ENCODE results near the gene LINGO3.

The LINGO3 gene

DNA sequence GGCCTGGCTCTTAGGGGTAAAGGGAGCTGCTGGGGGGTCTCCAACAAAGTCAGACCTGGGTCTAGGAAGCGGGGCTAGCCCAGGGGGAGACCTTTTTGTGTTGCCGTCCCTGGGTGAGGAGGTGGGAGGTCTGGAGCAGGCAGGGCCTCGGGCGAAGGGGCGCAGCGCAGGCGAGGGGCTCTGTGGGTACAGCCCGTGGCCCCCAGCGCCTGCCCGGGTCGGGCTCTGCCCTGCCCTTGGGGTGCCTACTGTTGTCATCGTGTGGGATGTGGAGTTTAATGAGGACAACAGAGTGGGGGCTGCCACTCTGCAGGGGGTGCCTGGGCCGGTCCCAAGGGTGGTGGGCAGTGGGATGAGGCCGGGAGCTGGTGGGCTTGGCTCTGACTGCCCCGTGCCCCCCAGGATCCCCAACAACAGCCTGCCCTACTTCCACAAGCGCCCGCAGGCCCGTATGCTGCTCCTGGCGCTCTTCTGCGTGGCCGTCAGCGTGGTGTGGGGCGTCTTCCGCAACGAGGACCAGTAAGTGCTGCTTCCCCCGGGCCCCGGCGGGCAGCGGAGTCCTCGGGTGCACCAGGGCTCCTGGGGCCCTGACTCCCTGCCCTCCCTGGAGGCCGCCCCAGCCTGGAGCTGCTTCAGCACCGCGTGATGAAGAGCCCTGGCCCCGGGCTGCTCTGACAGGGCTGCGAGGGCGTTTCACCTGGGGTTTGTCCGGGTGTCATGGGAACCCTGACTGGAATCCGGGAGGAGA, 32.7 kb upstream of the LINGO3 start:
- DNase-seq (ENCODE audit: low read depth, low spot score), result no peak

DNA sequence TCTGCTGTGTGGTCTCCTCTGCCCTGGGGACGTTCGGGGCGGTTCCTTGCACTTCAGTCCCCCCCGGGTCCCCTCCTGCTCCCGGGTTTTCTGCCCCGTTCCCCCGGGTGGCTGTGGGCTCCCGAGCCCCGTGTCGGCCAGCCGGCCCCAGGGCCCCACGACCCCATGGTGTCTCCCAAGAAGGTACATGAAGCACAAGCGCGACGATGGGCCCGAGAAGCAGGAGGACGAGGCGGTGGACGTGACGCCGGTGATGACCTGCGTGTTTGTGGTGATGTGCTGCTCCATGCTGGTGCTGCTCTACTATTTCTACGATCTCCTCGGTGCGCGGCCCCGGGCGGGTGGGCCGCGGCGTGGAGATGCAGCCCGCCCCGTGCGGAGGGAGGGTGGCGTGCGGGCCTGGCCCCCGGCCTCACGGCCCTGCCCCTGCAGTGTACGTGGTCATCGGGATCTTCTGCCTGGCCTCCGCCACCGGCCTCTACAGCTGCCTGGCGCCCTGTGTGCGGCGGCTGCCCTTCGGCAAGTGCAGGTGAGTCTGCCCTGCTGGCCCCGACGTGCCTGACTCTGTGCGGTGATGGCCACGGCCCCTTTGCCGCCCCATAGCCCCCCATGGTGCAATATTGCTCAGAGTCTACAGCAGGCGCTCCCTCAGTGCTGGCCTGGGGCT, 31.8 kb upstream of the LINGO3 start:
- DNase-seq (ENCODE audit: low read depth, low spot score), result no peak

DNA sequence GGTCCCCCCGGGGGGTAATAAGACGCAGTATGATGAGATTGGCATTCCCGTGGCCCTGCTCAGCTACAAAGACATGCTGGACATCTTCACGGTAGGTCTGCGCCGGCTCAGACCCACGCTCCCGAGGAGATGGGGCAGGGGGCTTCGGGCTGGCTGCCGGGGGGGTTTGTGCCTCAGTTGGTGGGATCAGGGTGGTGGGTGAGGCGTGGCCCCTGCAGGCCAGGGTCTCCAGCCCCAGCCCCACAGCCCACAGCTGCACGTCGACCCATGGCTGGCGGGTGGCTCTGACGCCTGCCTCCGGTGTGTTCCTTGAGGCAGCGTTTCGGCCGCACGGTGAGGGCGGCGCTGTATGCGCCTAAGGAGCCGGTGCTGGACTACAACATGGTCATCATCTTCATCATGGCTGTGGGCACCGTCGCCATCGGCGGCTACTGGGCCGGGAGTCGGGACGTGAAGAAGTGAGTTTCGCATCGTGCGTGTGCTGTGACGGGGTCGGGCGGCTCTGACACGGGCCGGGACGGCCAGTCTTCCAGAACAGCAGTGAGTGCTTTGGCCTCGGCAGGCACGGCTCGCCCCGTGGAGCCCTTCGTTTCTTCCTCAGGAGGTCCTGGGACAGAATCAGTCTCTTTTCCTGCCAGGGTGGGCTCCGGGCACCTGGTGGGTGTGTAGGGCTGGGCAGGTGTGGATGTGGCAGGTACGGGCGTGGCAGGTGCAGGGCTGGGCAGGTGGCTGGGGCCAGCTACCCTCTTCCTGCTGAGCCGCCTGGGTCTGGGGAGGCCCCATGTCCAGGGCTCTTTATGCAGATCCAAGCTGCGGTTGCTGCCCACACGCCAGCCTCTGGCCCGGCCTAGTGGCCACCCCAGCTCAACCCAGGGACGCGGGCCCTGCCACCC, 31.0 kb upstream of the LINGO3 start:
- no peak for DNase-seq (ENCODE audit: low read depth, low spot score)

DNA sequence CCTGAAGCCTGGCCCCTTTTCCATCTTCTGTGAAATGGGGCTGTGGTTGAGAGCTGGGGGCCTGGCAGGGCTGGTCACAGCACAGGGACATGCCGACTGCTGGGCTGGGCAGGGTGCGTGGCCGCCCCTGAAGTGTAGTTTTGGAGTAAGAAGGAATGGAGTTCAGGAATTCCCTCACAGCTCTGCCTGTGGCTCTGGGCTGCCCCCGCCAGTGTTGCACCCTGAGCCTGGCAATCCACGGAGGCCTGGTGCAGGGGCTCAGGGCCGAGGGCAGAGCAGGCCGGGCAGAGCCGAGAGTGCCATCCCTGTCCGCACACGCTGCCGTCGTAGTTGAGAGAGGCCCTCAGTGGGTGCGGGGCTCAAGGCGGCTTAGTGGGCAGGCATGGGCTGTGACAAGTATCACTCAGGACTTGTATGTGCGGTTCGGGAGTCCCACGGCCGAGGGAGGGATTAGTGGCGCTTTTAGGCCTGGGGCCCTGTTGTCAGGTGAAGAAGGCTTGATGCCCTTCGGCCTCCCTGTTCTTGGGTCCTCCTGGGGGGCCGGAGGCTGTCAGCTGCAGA, 30.2 kb upstream of the LINGO3 start:
- no peak for DNase-seq (ENCODE audit: low read depth, low spot score)

DNA sequence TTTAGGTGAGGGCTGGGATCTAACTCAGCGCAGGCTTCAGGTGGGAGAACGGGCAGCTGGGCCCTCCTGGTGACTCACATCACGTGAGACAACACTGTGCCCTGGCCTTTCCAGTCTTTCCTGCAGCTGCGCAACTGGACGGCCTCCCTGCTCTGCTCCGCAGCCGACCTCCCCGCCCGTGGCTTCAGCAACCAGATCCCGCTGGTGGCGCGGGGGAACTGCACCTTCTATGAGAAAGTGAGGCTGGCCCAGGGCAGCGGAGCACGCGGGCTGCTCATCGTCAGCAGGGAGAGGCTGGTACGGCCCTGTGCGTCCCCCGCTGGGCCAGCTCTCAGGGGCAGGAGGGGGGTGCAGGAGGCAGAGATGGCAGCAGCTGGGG, 29.4 kb upstream of the LINGO3 start:
- peak; percentile 89 for DNase-seq (ENCODE audit: low read depth, low spot score)

DNA sequence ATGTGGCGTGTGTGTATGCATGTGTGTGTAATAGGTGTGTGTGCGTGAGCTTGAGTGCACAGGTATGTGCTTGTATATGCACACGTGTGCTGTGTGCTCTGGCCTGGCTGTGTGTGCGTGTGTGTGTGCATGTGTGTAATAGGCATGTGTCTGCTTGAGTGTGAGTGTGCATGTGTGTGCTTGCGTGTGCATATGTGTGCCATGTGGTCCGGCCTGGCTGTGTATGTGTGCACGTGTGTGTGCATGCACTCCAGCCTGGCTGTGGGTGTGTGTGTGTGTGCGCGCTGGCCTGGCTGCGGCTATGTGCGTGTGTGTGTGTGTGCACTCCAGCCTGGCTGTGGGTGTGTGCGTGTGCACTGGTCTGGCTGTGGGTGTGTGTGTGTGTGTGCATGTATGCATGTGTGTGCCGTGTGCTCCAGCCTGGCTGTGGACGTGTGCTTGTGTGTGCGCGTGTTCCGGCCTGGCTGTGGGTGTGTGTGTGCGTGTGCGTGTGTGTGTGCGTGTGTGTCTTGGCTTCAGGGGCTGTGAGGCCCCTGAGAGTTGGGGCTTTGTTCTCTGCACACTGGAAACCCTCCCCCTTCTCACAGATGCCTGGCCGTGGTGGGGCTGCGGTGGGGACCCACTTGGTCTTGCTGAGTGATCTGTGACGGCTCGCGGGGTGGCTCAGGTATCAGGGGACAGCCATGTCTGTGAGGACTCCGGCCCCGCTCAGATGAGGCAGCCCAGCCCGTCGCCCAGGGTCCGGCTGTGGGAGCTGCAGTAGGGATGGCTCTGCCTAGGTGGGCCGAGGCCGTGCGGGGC, 28.8 kb upstream of the LINGO3 start:
- no peak for DNase-seq (ENCODE audit: low read depth, low spot score)

DNA sequence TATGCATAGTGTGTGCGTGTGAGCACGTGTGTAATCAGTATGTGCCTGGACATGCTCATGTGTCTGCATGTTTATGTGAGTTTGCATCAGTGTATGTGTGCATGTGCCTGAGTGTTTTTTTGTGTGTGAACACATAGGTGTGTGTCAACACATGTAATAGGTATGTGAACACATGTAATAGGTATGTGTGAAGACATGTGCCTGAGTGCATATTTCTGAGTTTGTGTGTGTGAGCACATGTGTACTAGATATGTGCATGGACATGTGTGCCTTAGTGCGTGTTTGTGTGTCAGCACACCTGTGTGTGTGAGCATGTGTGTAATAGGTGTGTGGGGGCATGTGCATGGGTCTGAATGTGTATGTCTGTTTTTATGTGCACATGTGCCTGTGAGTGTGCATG, 27.9 kb upstream of the LINGO3 start:
- no peak for DNase-seq (ENCODE audit: low read depth, low spot score)

DNA sequence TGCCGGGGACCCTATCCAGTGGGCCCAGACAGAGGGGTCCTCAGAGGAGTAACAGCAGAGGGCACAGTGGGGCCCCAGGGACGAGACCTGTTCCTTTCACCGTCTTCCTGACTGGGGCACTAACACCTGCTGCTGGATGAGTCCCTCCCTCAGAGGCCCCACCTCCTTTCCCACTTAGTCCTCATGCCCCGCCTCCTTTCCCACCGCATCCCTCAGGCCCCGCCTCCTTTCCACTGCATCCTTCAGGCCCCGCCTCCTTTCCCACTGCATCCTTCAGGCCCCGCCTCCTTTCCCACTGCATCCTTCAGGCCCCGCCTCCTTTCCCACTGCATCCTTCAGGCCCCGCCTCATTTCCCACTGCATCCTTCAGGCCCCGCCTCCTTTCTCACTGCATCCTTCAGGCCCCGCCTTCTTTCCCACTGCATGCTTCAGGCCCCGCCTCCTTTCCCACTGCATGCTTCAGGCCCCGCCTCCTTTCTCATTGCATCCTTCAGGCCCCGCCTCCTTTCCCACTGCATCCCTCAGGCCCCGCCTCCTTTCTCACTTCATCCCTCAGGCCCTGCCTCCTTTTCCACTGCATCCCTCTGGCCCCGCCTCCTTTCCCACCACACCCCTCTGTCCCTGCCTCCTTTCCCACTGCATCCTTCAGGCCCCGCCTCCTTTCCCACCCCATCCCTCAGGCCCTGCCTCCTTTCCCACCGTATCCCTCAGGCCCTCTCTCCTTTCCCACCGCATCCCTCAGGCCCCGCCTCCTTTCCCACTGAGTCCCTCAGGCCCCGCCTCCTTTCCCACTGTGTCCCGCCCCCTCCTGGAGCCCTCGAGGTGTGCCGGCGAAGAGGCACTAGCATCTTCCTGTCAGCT, 27.3 kb upstream of the LINGO3 start:
- no peak for DNase-seq (ENCODE audit: low read depth, low spot score)

DNA sequence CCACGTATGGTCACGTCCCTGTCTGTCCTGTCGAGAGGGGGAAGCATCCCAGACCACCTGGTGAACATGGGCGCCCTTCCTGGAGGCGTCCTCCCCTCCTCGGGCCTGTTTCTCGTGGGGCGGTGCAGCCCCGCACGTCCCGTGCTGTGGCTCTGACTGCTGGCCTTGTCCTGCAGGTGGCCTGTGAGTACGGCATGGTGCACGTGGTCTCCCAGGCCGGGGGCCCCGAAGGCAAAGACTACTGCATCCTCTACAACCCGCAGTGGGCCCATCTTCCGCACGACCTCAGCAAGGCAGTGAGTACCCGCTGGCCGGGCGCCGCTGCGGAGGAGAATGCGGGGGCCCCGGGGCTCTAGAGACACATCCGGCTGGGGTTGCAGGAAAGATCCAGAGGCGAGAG, 26.5 kb upstream of the LINGO3 start:
- no peak for DNase-seq (ENCODE audit: low read depth, low spot score)

DNA sequence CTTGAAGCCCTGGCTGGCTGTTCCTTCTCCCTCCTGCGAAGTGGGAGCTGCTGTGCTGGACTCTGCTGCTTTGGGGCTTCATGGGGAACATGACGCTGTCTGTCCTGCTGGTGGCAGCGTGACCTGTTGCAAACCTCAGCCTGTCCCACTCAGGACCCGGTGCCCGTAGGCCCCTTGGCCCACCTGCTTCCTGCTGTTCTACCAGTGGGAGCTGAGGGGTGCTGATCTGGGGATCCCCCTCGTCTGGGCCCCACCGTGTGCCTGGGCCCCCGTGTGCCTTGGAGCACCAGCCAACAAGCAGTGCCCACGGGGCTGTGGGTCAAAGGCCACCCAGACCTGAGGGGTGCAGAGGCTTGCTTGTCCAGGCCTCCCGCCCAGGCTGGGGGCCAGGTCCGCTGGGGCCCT, 25.9 kb upstream of the LINGO3 start:
- DNase-seq (ENCODE audit: low read depth, low spot score), result no peak

DNA sequence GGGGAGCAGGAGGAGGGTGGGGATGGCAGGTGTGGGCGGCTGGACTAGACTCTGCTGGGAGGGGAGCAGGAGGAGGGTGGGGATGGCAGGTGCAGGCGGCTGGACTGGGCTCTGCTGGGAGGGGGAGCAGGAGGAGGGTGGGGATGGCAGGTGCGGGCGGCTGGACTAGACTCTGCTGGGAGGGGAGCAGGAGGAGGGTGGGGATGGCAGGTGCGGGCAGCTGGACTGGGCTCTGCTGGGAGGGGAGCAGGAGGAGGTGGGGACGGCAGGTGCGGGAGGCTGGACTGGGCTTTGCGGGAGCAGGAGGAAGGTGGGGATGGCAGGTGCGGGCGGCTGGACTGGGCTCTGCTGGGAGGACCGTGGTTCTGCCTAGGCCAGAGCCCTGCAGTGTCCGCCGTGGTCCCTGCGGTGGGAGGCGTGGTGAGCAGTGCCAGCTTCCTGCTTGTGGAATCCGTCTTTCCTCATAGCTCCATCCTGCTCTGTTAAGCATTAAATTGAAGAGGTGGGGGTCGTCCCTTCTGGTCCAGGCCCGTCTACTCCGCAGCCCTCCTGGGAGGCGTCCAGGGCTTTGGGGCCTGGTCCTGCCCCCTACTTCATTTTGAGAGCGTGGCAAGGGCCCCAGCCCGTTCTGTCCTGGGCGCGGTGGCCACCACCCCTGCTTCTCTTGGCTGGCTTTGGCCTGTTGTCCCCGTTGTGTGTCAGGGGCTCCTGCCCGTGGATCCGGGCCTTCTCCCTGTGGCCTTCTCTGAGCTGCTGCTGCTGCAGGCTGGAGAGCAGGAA, 25.3 kb upstream of the LINGO3 start:
- DNase-seq (ENCODE audit: low read depth, low spot score), result no peak

DNA sequence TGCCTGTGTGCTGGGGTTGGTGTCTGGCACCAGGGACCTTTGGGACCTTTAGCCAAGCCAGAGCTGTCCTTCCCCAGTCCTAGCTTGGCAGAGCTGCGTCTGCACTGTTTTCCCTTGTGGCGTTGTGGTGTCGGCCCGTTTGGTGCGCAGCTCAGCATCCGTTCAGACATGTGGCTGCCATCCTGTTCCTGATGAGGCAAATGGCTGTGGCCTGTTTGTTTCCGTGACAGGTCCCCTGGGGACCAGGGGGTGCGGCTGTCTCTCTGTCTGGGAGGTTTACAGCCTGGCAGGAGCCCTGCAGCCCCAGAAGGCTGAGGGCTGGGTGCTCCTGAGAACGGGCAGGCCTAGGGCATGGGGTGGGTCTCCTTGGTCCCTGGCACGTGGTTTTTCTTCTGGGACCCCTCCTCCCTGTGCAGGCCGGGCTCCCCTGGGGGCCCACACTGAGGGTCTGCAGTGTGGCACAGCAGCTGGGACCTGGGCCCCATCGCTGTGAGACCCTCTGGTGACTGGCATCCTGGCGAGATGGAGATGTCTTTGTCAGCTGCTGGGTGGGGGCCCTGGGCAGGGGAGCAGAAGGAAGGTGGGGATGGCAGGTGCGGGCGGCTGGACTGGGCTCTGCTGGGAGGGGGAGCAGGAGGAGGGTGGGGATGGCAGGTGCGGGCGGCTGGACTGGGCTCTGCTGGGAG, 24.5 kb upstream of the LINGO3 start:
- no peak for DNase-seq (ENCODE audit: low read depth, low spot score)

DNA sequence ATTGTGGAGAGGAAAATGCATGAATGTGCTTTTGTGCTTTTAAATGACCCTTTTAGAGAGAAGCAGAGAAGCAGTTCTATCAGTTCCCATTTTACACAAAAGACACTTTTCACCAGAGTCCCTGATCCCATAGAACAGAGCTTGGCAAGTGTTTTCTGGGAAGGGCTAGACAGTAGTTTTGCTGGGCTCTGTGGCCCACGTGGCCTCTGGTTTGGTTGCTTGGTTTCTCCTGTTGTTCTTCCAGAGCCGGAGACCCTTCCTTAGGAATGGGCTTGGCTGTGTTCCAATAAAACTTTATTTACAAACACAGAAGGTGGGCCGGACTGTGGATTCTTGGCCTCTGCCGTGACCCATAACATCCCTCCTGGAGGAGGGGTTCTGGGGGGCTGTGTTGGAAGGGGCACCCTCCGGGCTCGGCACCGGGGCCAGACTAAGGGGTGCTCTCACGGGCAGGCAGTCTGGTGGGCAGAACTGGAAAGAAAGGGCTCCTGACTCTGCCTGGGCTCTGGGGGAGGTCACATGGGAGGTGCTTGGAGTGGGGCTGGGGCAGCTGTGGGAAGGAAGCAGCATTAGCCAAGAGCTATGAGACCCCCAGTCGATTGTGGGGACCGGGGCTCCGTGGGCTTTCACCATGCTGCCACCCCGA, 23.8 kb upstream of the LINGO3 start:
- DNase-seq (ENCODE audit: low read depth, low spot score), result no peak

DNA sequence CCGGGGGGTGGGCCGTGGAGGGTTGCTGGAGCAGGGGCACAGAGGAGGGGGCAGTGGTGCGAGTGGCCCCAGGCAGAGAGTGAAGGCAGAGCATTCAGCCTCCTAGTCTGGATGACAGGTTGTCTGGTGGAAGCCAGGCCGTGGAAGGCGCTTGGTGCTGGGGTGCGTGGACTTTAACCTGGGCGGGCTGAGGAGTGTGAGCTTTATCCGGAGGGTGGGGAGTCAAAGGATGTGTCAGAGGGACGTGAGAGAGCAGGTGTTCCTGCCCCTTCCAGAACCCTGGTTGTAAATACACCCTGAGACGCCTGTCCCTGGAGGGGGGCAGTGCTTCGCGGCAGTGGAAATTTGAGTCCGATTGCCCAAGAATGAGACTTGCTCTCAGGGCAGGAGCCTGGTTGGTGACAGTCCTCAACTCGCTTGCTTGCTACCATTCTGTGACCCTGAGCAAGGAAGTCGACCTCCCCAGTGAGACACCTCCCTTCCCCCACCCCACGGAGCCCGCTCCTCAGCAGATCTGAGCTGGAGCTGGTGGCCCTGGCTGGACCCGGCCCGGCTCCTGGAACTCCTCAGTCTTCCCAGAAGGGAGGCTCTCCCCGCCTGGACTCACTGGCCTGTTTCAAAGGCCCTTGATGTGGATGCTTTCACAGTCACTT, 22.8 kb upstream of the LINGO3 start:
- DNase-seq (ENCODE audit: low read depth, low spot score), result peak; percentile 39

DNA sequence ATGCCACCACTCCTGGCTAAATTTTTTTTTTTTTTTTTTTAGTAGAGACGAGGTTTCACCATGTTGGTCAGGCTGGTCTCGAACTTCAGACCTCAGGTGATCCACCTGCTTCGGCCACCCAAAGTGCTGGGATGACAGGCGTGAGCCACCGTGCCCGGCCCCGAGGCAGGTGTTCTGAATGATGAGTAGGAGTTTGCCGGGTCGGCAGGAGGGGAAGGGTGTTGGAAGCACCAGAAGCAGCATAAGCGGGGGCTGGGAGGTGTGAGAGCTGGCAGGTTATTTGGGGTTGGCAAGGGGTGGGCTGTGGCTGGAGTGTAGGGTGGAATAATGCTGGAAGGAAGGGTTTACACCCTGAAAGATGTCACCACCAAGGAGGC, 22.3 kb upstream of the LINGO3 start:
- DNase-seq (ENCODE audit: low read depth, low spot score), result no peak

DNA sequence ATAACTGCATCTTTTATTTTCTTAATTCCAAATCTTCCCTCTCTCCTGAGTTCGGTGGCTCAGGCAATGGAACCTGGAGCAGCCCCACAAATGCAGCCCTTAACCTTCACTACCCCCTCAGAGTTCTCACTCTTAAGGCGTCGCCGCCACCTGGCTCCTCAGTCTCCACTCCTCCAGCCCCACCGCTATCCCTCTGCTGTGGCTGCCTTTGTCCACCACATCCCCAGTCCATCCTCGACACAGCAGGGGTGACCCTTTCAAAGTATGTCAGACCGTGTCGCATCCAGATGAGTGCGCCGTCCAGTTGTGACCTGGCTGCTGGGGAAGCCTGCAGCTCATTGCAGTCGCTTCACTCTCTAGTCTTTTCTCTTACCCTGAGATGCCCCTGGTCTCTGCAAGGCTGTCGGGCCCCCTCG, 21.6 kb upstream of the LINGO3 start:
- peak; percentile 56 for DNase-seq (ENCODE audit: low read depth, low spot score)

DNA sequence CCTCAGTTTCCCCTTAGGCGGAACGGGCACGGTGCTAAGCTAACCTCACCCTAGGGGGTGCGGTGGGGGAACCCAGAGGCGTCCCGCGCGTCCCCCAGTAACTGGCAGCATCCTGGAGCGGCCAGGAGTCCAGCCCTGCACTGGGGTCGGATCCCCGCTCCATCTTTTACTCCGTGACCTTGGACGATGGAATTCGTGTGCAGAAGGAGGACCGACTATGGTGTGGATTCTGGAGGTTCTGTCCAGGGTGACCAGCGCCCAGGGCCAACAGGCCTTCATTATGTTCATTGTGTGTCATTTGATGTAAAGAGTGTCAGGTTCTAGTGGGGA, 21.2 kb upstream of the LINGO3 start:
- no peak for DNase-seq (ENCODE audit: low read depth, low spot score)
